GM12892 (cell line): ENCODE measurements around the gene RET.

Experiments used
- POLR2A ChIP-seq: IDR thresholded peaks from 2 replicates; pipeline ENCODE4 v1.6.1; 2011; ENCODE audit warnings: low read depth, low read length, control low read depth
- POLR2AphosphoS5 ChIP-seq: IDR thresholded peaks from 2 replicates; pipeline ENCODE4 v1.6.1; 2011; ENCODE audit warnings: low read depth, low read length, control low read depth
- TAF1 ChIP-seq: IDR thresholded peaks from 2 replicates; pipeline ENCODE4 v1.6.1; 2011; ENCODE audit warnings: low read depth, mild to moderate bottlenecking, control low read depth, low read length, borderline replicate concordance

- no peak for TF ChIP-seq TAF1
- no peak for TF ChIP-seq POLR2A
- no peak for TF ChIP-seq POLR2AphosphoS5
These were observed 93.6 kb downstream of the RET start for GRCh38 chr10:43170491-43170890.
